PC-9 (cell line): Measurements from ENCODE around the gene EIF5. TPM values are rescaled to one million over a fixed set of nuclear protein-coding genes. Genes with fewer than 3 reads are reported as not detected.
A peak's percentile ranks its signal among the peaks of the same experiment; 100 is the strongest.

Experiments used
- BruUV-seq: library from RNA; stranded (reverse); fragments of 400-500 nt; replicated peaks from 2 replicates; lab custom pipeline; 2021; lab: Mats Ljungman, UMichigan
- CTCF ChIA-PET: fragments of 300-600 bp; sonication (Branson Sonifier 250); formaldehyde crosslinking; loops from one replicate; lab custom pipeline; 2022; ENCODE audit warnings: antibody characterized with exemption; lab: Charles Lee
- POLR2A ChIA-PET: fragments of 300-600 bp; sonication (Branson Sonifier 250); formaldehyde crosslinking; loops from one replicate; lab custom pipeline; 2022; ENCODE audit warnings: antibody characterized with exemption; ENCODE audit not compliant: unreplicated experiment; lab: Charles Lee
- DNase-seq, 2 experiments: peaks; one replicate each; pipeline versions ENCODE4 v3.0.0 to v3.0.0-alpha.2; 2015 to 2022; ENCODE audit warnings: mixed read lengths in 1 of 2
- H2AFZ ChIP-seq: fragments of 200-600 bp; sonication (generic); 2 replicates; pipeline ENCODE4 v1.8.1; 2017; ENCODE audit warnings: antibody characterized with exemption
- H3F3A ChIP-seq: fragments of 200-600 bp; sonication (generic); 2 replicates; pipeline ENCODE4 v1.8.1; 2017; ENCODE audit warnings: antibody characterized with exemption, mild to moderate bottlenecking, low read depth; ENCODE audit not compliant: insufficient read depth
- H3K27ac ChIP-seq: fragments of 200-600 bp; sonication (generic); 2 replicates; pipeline ENCODE4 v1.6.1; 2016; ENCODE audit warnings: mixed run types
- H3K27me3 ChIP-seq: fragments of 200-600 bp; sonication (generic); 2 replicates; pipeline ENCODE4 v1.6.1; 2016; ENCODE audit warnings: low read depth, mixed run types; ENCODE audit not compliant: insufficient read depth
- H3K36me3 ChIP-seq: fragments of 200-600 bp; sonication (generic); 2 replicates; pipeline ENCODE4 v1.6.1; 2016; ENCODE audit warnings: low read depth, mixed run types
- H3K4me1 ChIP-seq: fragments of 200-600 bp; sonication (generic); replicated peaks from 2 replicates; pipeline ENCODE4 v1.6.1; 2016; ENCODE audit warnings: mixed run types; ENCODE audit not compliant: insufficient read depth
- H3K4me2 ChIP-seq: fragments of 200-600 bp; sonication (generic); 2 replicates; pipeline ENCODE4 v1.6.1; 2017; ENCODE audit warnings: mixed run types
- H3K4me3 ChIP-seq: fragments of 200-600 bp; sonication (generic); 2 replicates; pipeline ENCODE4 v1.6.1; 2016; ENCODE audit warnings: mixed run types
- H3K79me2 ChIP-seq: fragments of 200-600 bp; sonication (generic); 2 replicates; pipeline ENCODE4 v1.6.1; 2017; ENCODE audit warnings: low read depth, mixed run types
- H3K9me2 ChIP-seq: fragments of 200-600 bp; sonication (generic); 2 replicates; pipeline ENCODE4 v1.8.1; 2017; ENCODE audit warnings: mild to moderate bottlenecking; ENCODE audit not compliant: insufficient read depth
- H3K9me3 ChIP-seq: fragments of 200-600 bp; sonication (generic); 2 replicates; pipeline ENCODE4 v1.8.1; 2016; ENCODE audit warnings: low read depth; ENCODE audit not compliant: insufficient read depth
- H4K20me1 ChIP-seq: fragments of 200-600 bp; sonication (generic); 2 replicates; pipeline ENCODE4 v1.8.1; 2017; ENCODE audit not compliant: insufficient read depth
- EZH2 ChIP-seq: fragments of 200-600 bp; sonication (generic); IDR thresholded peaks from 2 replicates; pipeline ENCODE4 v1.8.0; 2017; ENCODE audit warnings: antibody characterized with exemption, low read depth
- intact Hi-C: fragments of 100-400 bp; cut with micrococcal nuclease; formaldehyde crosslinking; loops from one replicate; pipeline ENCODE4 v1.10.0; 2022; ENCODE audit not compliant: unreplicated experiment
- total RNA-seq: library from RNA; stranded (reverse); gene quantifications from 2 replicates; pipeline ENCODE4 v1.2.3, GENCODE V29; 2021
- TF ChIP-seq, protein P1 (sequence below): fragments of 200-600 bp; sonication (generic); conservative IDR thresholded peaks from 2 replicates; pipeline ENCODE4 v1.6.1; 2017; ENCODE audit warnings: mixed run types, antibody characterized with exemption, mild to moderate bottlenecking, moderate library complexity

EIF5 gene
- total RNA-seq, 1 experiment from 2014 or later: 330 TPM

GRCh38 chr14:103386713-103387329 is 52.8 kb downstream of the EIF5 start:
- no TSS peak for BruUV-seq
- intact Hi-C loops: loop anchor here (2.0 kb wide), 1 partner anchor 32 kb away; no protein-coding TSS in a partner anchor
- POLR2A ChIA-PET: interaction anchor here (0.5 kb wide), 1 partner anchor 494 kb away, joined by 7 read pairs; no protein-coding TSS in a partner anchor

DNA sequence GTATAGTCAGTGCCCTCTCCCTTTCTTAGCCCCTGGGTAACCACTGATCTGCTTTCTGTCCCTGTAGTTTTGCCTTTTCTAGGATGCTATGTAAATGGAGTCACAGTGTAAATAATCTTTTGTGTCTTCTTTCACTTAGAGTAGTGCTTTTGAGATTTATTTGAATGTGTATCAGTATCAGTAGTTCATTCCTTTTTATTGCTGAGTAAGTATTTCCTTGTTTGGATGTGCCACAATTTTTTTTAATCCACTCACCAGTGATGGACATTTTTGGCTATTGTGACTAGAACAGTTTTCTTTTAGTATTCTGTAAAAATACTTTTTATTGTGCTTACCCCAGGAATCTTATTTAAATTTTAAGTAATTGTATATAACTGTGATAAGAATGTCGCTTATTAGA is 54.6 kb downstream of the EIF5 start:
- Histone ChIP-seq H3K4me1 (peaks cover 46% of the 10 kb centered on the region), H3K36me3 (peaks cover 8% of the 10 kb centered on the region; the same call in 1 of the 2 replicates), H4K20me1 (peaks cover 68% of the 10 kb centered on the region), H3K4me3 (peak overlapping the region; percentile 72), H2AFZ (no peak overlapping the region), H3F3A (peaks cover 53% of the 10 kb centered on the region), H3K4me2 (peak overlapping the region; percentile 92), H3K79me2 (peaks cover 95% of the 10 kb centered on the region), H3K9me3 (no peaks in the 10 kb centered on the region), H3K9me2 (no peaks in the 10 kb centered on the region), H3K27ac (peak overlapping the region; percentile 18), H3K27me3 (no peaks in the 10 kb centered on the region)
- no peak for DNase-seq
- no TSS peak for BruUV-seq
- CTCF ChIA-PET: interaction anchor here (0.7 kb wide), 2 partner anchors 52 to 284 kb away, joined by 3 to 4 read pairs; no protein-coding TSS in a partner anchor
- intact Hi-C loops: loop anchor here (1.0 kb wide), 1 partner anchor 10 kb away; no protein-coding TSS in a partner anchor
- POLR2A ChIA-PET: interaction anchor here (0.7 kb wide), 1 partner anchor 46 kb away, joined by 6 read pairs; no protein-coding TSS in a partner anchor
- TF ChIP-seq, protein P1, sequence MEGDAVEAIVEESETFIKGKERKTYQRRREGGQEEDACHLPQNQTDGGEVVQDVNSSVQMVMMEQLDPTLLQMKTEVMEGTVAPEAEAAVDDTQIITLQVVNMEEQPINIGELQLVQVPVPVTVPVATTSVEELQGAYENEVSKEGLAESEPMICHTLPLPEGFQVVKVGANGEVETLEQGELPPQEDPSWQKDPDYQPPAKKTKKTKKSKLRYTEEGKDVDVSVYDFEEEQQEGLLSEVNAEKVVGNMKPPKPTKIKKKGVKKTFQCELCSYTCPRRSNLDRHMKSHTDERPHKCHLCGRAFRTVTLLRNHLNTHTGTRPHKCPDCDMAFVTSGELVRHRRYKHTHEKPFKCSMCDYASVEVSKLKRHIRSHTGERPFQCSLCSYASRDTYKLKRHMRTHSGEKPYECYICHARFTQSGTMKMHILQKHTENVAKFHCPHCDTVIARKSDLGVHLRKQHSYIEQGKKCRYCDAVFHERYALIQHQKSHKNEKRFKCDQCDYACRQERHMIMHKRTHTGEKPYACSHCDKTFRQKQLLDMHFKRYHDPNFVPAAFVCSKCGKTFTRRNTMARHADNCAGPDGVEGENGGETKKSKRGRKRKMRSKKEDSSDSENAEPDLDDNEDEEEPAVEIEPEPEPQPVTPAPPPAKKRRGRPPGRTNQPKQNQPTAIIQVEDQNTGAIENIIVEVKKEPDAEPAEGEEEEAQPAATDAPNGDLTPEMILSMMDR: no peak

More at GRCh38 chr14:103386713-103387329, 52.8 kb downstream of the EIF5 start:
- peaks cover 41% of the 10 kb centered on the region for H3K4me1 ChIP-seq
- peaks cover 40% of the 10 kb centered on the region for H3F3A ChIP-seq
- H3K4me3 ChIP-seq: peak overlapping the region; percentile 72
- peaks cover 8% of the 10 kb centered on the region; the same call in 1 of the 2 replicates for H3K36me3 ChIP-seq
- no peak for DNase-seq
- H3K79me2 ChIP-seq: peaks cover 76% of the 10 kb centered on the region
- no peaks in the 10 kb centered on the region for H3K9me2 ChIP-seq
- H4K20me1 ChIP-seq: peaks cover 50% of the 10 kb centered on the region
- CTCF ChIA-PET: no interaction called here
- H3K27ac ChIP-seq: peak overlapping the region; percentile 66
- H2AFZ ChIP-seq: no peak overlapping the region
- H3K4me2 ChIP-seq: peak overlapping the region; percentile 92
- no peaks in the 10 kb centered on the region for H3K27me3 ChIP-seq
- TF ChIP-seq, protein P1: no peak
- TF ChIP-seq EZH2: no peak
- no peaks in the 10 kb centered on the region for H3K9me3 ChIP-seq

DNA sequence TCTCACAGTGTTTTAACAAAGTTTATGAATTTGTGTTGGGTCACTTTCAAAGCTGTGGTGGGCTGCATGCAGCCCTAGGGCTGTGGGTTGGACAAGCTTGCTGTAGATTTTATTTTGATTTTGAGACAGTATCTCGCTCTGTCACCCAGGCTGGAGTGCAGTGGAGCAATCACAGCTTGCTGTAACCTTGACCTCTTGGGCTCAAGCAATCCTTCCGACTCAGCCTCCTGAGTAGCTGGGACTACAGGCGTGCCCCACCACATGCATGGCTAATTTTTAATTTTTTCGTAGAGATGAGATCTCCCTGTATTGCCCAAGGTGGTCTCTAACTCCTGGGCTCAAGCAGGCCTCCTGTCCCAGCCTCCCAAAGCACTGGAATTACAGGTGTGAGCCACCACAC is 56.6 kb downstream of the EIF5 start:
- ChIA-PET CTCF (interaction anchor here (0.5 to 2.3 kb wide), 17 partner anchors 17 to 701 kb away, joined by 3 to 11 read pairs (median 4); partner anchors contain the start of gene EIF5), POLR2A (interaction anchor here (0.7 kb wide), 1 partner anchor 162 kb away, joined by 6 read pairs; no protein-coding TSS in a partner anchor)
- Histone ChIP-seq H3K9me2 (no peaks in the 10 kb centered on the region), H4K20me1 (peaks cover 88% of the 10 kb centered on the region), H3K9me3 (no peaks in the 10 kb centered on the region), H3K27me3 (no peaks in the 10 kb centered on the region), H3K36me3 (peaks cover 8% of the 10 kb centered on the region; the same call in 1 of the 2 replicates), H3K4me1 (peaks cover 53% of the 10 kb centered on the region), H2AFZ (no peak overlapping the region), H3F3A (peaks cover 70% of the 10 kb centered on the region), H3K27ac (peak overlapping the region; percentile 24), H3K79me2 (peaks cover 100% of the 10 kb centered on the region), H3K4me3 (no peak overlapping the region), H3K4me2 (peak overlapping the region; percentile 7; the same call in 1 of the 2 replicates)
- intact Hi-C loops: loop anchor here (1.0 to 10.0 kb wide), 4 partner anchors 94 to 866 kb away; no protein-coding TSS in a partner anchor
- BruUV-seq: no TSS peak
- TF ChIP-seq EZH2: no peak
- TF ChIP-seq, protein P1: no peak
- no peak for DNase-seq
